H1 (cell line): ENCODE measurements around the gene MYO18A. TPM values are rescaled to one million over a fixed set of nuclear protein-coding genes. Genes with fewer than 3 reads are reported as not detected.

Experiments
- CREB1 ChIP-seq: IDR thresholded peaks from 2 replicates; pipeline ENCODE4 v1.6.1; 2012; ENCODE audit warnings: inconsistent platforms
- HDAC2 ChIP-seq, 2 experiments: fragments of 300-600 bp in 1 of 2; sonication (generic) in 1 of 2; IDR thresholded peaks; 2 replicates each; pipeline ENCODE4 v1.6.1; 2011 to 2012; ENCODE audit warnings: low read depth in 2 of 2, low read length in 2 of 2, mild to moderate bottlenecking in 2 of 2, moderate library complexity in 2 of 2, borderline replicate concordance in 1 of 2, inconsistent platforms in 1 of 2
- TAF7 ChIP-seq: optimal IDR thresholded peaks from 2 replicates; pipeline ENCODE3; 2011; ENCODE audit warnings: low read depth, mild to moderate bottlenecking, inconsistent platforms, low read length, moderate library complexity, borderline replicate concordance
- polyA plus RNA-seq, 7 experiments: library from polyadenylated mRNA; depleted of rRNA in 3 of 7; stranded (reverse) in 5 of 7; unstranded in 2 of 7; fragments of >200 nt in 5 of 7; fragments of 200-250 nt in 2 of 7; gene quantifications; 1 replicate in 5 of 7; 2 replicates in 1 of 7; 4 replicates in 1 of 7; pipeline versions ENCODE4 v1.2.1 to v1.2.3, GENCODE V29; 2011 to 2013; ENCODE audit warnings: missing spikeins in 2 of 7, mixed read lengths in 2 of 7
- total RNA-seq: library from RNA; stranded (reverse); fragmentation: NEBNext Ultra II Directional; extraction: Animal tissue kit (Norgen Biotek cat#: 25700); gene quantifications from 2 replicates; pipeline ENCODE4 v1.2.1, GENCODE V29; 2021

MYO18A gene
- total and polyA plus RNA-seq, 2 of the 8 experiments (the other 6 are each of a cell fraction or from before 2014, with no cell fraction given): 7.6 to 43.8 TPM

GRCh38 chr17:29179232-29180033 is 765 bp downstream of the MYO18A start (continued):
- no peak for TF ChIP-seq TAF7
- 0 out of 2 replicates have a peak, but pooled peaks have one; percentile 46 for TF ChIP-seq CREB1
- peak in 1 of 2 experiments; percentile 21; a peak in 1 of 4 replicates for TF ChIP-seq HDAC2 (IDR thresholded peaks at IDR 0.05; ENCODE audit: borderline replicate concordance in 1 of 2, low read depth in 2 of 2, low read length in 2 of 2)
